HG02973 (cell line): Measurements from ENCODE around the gene CALHM3.

Source experiments
- ATAC-seq: cut with Tn5 transposase; IDR thresholded peaks from one replicate; pipeline ENCODE4 v1.9.1; 2021; ENCODE audit warnings: moderate library complexity; ENCODE audit not compliant: unreplicated experiment

The CALHM3 gene

DNA sequence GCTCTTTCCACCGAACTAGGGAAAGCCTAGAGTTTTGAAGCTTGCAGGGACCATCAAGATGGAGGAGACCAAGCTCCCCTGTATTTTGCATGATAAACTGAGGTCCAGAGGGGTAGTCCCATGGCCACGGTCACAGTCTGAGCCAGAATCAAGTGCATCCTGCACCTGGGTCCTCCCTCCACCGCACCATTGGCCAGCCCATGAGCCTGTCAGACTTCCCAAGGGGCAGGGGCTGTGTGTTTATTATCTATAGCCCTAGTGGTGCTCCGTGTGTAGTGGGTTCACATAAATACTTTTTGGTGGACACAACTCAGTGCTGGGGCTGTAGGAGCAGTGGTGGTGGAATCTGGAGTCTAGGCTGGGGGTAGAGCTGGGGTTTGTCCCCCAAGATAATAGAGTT is 3.6 kb downstream of the CALHM3 start:
- ATAC-seq: no peak

DNA sequence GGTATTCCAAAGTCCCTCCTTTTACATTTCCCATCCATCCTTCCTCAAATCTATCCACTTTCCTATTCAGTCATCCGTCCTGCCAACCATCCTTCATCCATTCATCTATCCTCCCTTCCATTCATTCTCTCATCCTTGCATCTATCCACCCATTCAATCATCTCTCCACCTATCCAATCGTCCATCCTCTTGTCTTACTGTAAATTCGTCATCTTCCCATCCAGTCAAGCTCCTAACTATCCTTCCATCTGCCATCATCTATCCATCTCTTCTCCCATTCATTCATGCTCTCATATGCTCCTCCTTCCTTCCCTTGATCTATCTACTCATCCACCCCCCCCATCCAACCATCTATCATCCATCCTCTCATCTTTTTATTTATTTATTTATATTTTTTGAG is 5.0 kb downstream of the CALHM3 start:
- ATAC-seq: no peak

DNA sequence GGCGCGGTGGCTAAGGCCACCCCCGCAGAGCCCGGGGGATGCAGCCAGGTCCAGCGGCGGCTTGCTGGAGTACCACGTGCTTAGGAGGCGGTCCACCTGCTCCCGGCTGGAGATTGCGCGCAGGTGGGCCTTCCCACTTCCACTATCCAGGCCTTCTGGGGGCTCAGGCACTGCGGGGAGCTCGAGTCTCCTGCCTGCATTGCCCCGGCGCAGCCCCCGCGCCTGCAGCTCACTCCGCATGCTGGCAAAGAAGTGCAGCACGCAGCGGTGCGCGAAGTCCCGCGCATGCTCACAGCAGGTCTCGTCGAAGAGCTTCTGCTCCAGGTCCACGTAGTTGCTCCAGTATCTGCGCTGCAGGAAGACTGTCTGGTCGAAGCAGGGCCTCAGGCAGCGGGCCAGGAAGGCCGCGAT is 5.8 kb downstream of the CALHM3 start:
- no peak for ATAC-seq

DNA sequence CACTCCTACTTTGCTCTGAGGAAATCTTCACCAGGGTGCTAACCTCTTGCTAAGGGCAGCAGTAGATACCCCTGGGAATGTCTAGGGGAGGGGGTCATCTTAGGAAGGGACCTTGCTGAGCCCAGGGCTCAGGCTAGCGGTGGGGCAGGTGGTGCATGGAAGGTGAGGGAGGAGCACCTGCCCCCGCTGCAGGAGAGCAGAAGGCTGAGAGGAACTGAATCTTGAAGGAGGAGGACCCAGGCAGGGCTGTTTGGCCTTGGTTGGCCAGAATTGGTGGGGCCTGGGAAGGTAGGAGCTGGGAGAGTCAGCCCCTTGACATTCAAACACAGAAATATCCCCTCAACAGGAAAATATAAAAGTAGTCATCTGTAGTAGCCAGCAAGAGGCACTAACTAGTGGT is 7.0 kb downstream of the CALHM3 start:
- no peak for ATAC-seq

DNA sequence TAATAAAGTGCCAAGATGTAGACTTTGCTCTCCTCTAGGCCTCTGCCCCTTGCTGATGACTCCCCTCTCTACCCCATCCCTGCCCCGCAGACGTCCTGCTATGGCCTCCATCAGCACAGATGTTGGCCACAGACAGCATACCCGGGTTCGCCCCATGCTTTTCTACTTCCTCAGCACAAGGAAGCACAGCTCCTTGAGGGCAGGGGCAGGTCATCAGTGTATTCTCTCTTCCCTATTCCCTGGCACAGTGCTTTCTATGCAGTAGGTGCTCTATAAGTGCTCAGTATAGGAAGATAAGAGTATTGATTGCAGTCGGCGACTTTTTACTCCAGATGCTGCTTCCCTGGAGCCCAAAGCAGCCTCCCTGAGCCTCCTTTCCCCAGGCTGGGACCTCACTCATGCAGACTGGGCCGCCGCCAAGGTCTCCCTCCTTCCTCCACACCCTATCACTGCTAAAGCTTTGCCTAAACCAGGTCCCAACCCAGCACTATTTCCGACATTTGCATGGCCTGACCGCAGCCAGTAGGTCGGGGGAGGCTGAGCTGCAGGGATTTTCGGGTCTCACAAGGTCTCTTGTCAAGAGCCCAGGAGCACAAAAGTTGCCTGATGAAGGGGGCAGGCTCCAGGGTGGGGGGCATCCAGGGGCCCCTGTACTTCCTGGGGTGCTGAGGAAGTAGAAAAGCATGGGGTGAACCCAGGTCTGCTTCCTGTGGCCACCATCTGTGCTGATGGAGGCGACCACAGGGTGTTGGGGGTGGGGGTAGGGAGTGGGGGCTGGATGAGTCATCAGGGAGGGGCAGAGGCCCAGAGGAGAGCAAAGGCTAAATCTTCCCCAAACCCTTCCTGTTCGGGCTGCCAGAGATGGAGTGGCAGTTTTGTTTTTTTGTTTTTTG is 8.0 kb downstream of the CALHM3 start:
- peak; percentile 69 for ATAC-seq

DNA sequence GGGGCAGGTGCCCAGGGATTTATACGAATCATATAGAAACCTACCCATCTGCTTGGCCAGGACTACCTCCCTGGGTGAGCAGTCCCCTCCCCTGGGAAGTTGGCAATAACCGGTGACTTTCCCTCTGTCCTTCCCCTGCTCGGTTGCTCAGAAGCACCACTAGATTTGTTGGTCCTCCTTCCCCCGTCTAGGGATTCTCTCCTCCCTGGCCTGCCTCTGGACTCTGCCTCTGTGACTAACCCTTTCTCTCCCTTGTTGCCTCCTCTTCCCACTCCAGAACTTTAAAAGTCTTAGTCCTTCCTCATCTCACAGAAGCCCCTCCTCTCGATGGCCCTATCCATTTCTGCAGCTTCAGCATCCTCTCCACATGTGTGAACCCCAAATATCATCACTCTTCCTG is 9.8 kb downstream of the CALHM3 start:
- ATAC-seq: no peak

DNA sequence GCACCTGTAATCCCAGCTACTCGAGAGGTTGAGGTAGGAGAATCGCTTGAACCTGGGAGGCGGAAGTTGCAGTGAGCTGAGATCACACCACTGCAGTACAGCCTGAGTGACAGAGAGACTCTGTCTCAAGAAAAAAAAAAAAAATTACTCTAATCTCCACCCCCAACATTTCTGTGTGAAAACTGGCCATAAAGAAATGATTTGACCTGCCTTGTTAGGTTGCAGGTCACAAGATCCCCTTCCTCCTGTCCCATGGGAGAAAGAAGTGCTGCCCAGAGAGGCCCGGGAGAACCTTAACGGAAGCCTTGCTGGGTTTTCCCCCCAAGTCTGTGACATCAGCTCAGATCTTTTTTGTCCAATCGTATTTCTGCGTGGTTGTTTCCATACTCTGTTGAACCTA is 11.6 kb downstream of the CALHM3 start:
- no peak for ATAC-seq

DNA sequence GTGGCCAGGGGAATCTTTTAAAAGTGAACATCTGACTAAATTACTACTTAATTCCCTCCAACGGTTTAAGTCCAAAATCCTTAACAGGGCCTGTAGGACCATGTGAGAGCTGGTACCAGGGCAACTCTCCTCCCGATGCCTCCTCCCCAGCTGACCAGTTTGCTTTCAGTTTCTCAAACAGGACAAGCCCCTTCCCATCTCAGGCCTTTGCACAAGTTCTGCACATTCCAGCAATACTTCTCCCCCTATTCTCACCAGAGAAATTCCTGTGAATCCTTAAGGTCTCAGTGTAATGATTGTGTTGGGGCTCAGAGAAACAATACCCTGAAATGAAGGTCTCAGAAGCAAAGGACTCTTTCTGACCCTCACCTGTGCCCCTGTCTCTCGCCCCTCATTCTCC is 12.3 kb downstream of the CALHM3 start:
- no peak for ATAC-seq

DNA sequence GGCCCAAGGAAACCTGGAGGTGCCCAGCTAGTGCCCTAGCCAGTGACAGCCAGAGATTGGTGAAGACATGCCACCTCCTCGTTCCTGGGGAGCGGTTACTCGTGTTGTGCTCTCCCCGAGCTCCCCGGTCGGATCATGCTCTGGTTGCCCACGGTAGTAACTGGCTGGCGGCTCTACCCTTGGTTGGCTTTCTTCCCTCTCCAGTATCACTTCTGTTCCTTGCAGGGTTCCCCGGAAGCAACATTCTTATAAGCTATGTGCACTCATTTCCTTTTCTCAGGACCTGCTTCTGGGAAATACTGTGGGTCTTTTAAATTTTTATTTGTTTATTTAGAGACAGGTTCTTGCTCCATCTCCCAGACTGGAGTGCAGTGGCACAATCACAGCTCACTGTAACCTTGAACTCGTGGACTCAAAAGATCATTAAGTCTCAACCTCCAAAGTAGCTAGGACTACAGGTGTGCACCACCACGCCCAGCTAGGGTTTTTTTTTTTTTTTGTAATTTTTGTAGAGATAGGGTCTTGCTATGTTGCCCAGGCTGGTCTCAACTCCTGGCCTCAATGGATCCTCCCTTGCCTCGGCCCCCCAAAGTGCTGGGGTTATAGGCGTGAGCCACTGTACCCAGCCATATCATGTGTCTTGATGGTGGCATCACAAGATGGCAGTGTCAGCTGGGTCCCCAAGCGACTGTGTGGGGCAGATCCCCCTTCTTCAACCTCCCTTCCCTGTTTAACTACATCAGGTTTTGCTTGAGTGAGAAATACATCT is 13.4 kb downstream of the CALHM3 start:
- ATAC-seq: no peak

DNA sequence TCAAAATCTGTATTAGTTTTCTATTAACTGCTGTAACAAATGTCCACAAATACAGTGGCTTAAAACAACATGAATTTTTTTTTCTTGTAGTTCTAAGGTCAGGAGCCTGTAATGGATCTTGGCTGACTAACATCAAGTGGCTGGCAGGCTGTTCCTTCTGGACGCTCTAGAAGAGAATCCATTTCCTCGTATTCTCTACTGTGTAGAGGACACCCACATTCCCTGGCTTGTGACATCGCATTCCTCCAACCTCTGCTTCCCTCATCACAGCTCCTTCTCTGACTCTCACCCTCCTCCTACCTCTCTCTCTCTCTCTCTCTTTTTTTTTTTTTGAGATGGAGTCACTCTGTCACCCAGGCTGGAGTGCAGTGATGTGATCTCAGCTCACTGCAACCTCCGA is 15.5 kb downstream of the CALHM3 start:
- ATAC-seq: no peak

DNA sequence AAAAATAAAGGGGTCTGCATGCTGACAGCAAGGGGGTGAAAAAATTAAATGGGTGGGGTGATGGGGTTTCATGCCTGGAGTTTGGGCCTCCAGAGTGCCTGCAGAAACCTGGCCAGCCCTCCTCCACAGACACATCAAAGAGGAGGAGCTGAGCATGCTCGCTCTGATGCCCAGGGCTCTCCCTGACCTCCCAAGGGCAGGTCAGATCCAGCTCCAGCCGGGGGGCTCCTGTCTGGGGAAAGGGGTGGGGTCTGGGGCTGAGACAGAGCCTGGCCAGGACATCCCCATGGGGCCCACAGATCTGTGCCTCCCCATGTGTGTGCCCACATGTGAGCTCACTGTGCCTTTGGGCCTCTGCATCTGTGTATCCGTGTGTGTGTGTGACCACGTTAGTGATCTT is 19.4 kb downstream of the CALHM3 start:
- ATAC-seq: no peak

DNA sequence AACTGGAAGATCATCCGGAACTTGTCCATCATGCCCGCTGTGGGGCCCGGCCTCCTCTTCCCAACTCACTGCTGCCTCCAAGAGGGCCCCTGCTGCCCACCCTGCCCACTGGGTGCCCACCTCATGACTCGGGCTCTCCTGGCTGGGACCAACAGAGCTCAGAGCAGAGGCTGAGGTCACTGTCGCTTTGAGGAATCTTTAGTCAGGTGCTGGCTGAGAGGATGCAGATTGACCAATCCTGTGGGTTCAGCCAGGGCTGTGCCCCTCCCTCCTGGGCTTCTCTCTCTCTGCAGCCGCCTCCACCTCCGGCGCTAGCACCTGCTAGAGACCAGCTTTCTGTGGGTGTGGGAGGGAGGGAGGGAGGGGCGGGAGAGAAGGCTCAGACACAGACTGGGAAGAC is 20.3 kb downstream of the CALHM3 start, which contains the start of gene CALHM1:
CALHM1 (minus strand) TSS at position 181 of the 400 bp plus-strand sequence; CDS start at position 32, 149 bp downstream.
- ATAC-seq: no peak

DNA sequence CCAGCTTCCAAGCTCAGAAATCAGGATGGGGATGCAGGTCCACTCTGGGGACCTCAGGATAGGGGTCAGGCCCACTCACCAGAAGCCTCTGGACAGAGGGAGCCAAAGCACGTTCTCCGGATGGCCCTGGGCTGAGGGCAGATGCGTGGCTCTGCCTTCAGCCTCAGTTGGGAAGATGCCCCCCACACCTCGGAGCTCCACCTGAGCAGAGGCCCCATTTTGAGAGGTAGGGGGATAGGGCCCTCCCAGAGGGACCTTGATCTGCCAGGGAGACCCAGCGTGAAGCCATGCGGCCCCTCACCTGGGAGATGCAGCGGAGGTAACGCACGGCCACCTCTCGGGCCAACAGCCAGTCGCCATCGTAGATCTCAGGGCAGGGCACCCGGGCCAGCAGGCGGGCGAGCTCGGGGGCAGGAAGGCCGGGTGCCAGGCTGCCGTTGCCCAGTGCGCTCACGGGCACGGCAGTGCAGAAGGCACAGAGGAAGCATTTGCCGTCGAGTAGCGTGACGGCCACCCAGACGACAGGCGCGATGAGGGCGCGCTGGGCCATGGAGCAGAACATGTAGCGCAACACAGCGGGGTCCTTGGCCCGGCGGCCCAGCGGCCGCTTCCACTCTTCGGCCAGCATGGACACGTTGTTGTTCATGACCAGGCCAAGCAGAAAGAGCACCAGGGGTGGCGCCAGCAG is 21.0 kb downstream of the CALHM3 start:
- ATAC-seq: no peak

DNA sequence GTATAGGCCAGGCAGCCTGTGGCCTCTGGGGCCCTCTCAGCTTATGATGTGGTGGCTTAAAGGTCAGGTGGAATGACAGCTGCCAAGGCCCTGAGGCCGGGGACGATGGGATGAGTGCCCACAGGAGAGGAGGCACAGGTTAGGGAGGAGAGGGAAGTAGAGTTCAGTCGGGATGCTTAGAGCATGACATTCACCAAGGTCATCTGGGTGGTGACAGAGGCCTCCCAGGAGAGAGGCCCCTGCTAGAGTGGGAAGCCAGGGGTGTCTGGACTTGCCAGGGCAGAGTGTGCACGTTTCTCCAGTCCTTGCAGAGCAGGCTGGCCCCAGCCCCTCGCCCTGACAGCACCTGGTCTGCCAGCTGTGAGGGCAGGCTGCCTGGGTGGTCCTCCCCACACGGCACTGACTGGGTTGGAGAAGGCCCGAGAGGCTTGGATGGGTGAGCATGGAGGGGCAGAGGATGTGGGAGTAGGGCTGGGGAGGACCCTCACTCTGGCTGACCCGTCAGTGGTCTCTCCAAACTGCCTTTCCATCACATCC is 21.8 kb downstream of the CALHM3 start:
- ATAC-seq: no peak

DNA sequence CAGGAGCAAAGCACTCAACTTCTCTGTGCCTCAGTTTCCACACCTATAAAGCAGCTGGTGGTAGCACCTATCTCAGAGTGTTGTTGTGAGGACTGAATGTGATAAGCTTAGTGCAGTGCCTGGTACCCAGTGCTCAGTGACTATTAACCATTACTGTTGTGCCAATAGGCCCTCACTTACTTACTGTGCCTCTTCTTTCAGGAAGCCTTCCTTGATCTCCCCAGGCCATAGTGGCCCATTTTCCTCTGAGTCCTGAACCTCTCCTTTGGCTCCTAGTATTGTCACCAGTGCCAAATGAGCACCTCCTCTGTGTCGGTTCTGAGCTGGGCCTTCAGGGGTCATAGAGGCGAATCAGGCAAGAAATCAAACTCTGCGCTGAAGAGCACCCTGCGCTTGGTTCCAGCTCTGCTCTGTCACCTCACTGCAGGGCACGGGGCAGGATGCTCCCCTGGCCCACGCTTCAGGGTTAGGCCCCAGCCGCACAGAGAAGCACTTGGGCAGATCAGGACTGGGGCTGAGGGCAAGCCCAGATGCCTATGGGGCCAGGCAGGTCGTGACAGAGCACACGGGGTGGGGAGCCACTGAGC is 22.9 kb downstream of the CALHM3 start:
- ATAC-seq: no peak

DNA sequence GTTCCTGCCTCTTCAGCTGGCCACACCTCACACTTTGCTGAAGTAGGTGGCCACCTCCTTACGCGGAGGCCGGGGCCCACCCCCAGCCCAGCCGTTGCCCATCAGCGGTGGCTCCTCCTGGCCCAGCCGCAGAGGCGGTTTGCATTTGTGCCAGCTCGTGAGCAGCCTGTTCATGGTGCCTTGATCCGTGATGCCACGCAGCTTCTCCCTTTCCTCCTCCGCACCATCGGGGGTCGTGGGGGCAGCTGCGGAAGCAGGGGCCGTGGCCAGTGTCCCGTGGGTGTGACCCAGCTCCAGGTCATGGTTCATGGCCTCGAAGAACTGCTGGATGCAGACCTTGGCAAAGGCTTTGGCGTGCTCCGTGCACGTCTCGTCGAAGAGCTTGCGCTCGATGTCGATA is 23.8 kb downstream of the CALHM3 start:
- ATAC-seq: no peak

DNA sequence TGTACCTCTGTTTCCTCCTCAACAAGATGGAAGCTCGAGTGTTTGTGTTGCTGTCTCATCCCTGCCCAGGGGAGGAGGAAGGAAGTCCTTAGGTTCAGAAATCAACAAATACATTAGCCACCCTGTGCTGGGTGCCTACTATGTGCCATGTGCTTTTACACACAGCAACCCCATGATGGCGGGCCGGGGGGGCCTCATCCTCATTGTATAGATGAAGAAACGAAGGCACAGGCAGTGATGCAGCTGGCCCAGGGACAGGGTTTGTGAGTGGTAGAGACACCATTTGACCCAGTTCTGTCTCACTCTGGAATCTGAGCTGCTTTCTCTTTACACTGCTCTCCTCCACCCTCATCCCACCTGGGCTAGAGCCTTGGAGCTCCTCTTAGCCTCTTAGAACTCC is 25.0 kb downstream of the CALHM3 start:
- ATAC-seq: no peak

DNA sequence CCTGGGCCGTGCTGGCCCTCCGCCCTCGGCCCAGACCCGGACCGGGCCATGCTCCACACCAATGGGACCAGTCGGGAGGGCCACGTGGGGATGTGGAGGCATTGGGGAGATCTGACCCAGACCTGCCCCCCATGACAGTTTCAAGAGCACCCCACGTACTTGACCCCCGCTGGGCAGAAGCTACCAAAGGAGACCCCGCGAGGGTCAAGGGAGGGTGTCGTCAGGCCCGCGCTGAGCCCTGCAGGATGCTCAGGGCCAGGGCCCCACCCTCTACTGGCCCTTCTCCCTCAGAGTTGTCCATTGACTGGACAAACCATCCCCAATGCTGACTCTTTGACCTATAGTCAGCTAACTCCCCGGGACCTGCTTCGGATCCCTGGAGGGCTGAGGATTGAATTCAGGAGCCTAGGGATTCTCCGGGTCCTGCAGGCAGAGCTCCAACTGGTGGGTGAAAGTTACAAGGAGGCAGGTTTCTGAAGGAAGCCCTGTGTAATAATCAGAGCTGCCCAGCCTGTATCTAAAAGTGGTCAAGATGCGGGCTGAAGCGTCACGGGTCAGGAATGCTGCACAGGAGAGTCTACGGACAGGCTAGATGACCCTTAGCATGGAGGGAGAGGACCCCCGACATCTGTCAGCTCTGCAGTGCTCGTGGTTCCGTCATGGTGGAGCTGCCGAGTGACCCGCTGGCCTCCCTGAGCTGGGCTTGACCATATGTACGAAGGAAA is 26.4 kb downstream of the CALHM3 start:
- no peak for ATAC-seq

DNA sequence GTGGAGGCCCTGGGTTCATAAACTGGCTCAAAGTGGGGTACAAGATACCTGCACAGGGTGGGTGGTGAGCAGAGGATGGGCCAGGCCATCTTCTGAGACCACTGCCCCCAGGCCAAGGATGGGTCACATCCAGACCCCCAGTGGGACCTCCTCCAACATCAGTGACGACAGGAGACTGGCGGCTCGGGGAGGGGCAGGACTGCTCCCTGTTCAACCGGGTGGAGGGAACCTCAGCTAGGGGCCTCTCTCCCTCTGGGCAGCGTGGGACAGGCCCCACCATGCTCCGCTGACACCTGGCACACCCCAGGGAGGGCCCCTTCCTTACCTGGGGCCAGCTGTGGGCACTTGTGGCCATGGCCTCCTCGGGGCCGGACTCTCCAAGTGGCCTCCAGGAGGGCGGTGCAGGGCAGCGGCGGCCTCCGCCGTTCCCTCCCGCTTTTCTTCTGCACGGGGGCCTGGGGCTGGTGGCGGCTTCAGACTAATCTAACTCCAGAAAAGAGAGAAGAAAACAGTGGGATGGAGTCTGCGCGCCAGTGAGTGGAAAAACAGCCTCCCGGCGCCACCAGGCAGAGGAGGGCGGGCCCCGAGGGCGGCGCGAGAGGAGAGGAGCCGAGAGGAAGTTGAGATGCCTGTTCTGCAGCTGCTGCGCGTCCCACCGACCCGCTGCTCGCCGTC is 27.1 kb downstream of the CALHM3 start, which contains the start of gene CALHM2:
CALHM2 (minus strand) TSS at position 540 of the 675 bp plus-strand sequence. CDS start 2,429 bp downstream, outside the sequence.
- peak; percentile 55 for ATAC-seq
